Measurements from ENCODE around the gene MYRF. TPM values are rescaled to one million over a fixed set of nuclear protein-coding genes. Genes with fewer than 3 reads are reported as not detected.

The MYRF gene
- total and polyA plus RNA-seq, 2 of the 13 experiments (the other 11 are each of a cell fraction or from before 2014, with no cell fraction given), result 10.2 to 25.9 TPM

- TF ChIP-seq ZSCAN30 (CRISPR knock-in tag; IDR thresholded peaks at IDR 0.05) (0 out of 2 replicates have a peak, but pooled peaks have one; percentile 62), HDAC2 (CRISPR knock-in tag; IDR thresholded peaks at IDR 0.05) (peak; percentile 84), SOX6 (IDR thresholded peaks at IDR 0.05) (no peak), SOX6 (CRISPR knock-in tag; IDR thresholded peaks at IDR 0.05) (peak; percentile 93), WIZ (CRISPR knock-in tag; IDR thresholded peaks at IDR 0.05) (no peak), ZFP82 (CRISPR knock-in tag; IDR thresholded peaks at IDR 0.05; ENCODE audit: borderline replicate concordance) (peak; percentile 75; the same call in 1 of the 2 replicates), ZNF224 (CRISPR knock-in tag; IDR thresholded peaks at IDR 0.05) (no peak), NR2F2 (IDR thresholded peaks at IDR 0.05; ENCODE audit: borderline replicate concordance, low read depth) (no peak; the same call in 1 of the 2 replicates), SUZ12 (IDR thresholded peaks at IDR 0.05; ENCODE audit: low read depth, low read length) (peak; percentile 31; the same call in 1 of the 2 replicates), TP53 (CRISPR knock-in tag; conservative IDR thresholded peaks at IDR 0.05) (no peak), ZNF331 (CRISPR knock-in tag; IDR thresholded peaks at IDR 0.05) (0 out of 2 replicates have a peak, but pooled peaks have one; percentile 30), YEATS2 (CRISPR knock-in tag; IDR thresholded peaks at IDR 0.05; ENCODE audit: borderline replicate concordance) (peak; percentile 40; the same call in 1 of the 2 replicates), RNF2 (conservative IDR thresholded peaks at IDR 0.05; ENCODE audit: low read depth) (no peak), ZNF350 (CRISPR knock-in tag; IDR thresholded peaks at IDR 0.05; ENCODE audit: borderline replicate concordance, low read depth) (peak; percentile 67)
- TF ChIP-seq, protein P1, sequence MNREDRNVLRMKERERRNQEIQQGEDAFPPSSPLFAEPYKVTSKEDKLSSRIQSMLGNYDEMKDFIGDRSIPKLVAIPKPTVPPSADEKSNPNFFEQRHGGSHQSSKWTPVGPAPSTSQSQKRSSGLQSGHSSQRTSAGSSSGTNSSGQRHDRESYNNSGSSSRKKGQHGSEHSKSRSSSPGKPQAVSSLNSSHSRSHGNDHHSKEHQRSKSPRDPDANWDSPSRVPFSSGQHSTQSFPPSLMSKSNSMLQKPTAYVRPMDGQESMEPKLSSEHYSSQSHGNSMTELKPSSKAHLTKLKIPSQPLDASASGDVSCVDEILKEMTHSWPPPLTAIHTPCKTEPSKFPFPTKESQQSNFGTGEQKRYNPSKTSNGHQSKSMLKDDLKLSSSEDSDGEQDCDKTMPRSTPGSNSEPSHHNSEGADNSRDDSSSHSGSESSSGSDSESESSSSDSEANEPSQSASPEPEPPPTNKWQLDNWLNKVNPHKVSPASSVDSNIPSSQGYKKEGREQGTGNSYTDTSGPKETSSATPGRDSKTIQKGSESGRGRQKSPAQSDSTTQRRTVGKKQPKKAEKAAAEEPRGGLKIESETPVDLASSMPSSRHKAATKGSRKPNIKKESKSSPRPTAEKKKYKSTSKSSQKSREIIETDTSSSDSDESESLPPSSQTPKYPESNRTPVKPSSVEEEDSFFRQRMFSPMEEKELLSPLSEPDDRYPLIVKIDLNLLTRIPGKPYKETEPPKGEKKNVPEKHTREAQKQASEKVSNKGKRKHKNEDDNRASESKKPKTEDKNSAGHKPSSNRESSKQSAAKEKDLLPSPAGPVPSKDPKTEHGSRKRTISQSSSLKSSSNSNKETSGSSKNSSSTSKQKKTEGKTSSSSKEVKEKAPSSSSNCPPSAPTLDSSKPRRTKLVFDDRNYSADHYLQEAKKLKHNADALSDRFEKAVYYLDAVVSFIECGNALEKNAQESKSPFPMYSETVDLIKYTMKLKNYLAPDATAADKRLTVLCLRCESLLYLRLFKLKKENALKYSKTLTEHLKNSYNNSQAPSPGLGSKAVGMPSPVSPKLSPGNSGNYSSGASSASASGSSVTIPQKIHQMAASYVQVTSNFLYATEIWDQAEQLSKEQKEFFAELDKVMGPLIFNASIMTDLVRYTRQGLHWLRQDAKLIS (CRISPR knock-in tag; IDR thresholded peaks at IDR 0.05), result no peak
- TF ChIP-seq, protein P2, sequence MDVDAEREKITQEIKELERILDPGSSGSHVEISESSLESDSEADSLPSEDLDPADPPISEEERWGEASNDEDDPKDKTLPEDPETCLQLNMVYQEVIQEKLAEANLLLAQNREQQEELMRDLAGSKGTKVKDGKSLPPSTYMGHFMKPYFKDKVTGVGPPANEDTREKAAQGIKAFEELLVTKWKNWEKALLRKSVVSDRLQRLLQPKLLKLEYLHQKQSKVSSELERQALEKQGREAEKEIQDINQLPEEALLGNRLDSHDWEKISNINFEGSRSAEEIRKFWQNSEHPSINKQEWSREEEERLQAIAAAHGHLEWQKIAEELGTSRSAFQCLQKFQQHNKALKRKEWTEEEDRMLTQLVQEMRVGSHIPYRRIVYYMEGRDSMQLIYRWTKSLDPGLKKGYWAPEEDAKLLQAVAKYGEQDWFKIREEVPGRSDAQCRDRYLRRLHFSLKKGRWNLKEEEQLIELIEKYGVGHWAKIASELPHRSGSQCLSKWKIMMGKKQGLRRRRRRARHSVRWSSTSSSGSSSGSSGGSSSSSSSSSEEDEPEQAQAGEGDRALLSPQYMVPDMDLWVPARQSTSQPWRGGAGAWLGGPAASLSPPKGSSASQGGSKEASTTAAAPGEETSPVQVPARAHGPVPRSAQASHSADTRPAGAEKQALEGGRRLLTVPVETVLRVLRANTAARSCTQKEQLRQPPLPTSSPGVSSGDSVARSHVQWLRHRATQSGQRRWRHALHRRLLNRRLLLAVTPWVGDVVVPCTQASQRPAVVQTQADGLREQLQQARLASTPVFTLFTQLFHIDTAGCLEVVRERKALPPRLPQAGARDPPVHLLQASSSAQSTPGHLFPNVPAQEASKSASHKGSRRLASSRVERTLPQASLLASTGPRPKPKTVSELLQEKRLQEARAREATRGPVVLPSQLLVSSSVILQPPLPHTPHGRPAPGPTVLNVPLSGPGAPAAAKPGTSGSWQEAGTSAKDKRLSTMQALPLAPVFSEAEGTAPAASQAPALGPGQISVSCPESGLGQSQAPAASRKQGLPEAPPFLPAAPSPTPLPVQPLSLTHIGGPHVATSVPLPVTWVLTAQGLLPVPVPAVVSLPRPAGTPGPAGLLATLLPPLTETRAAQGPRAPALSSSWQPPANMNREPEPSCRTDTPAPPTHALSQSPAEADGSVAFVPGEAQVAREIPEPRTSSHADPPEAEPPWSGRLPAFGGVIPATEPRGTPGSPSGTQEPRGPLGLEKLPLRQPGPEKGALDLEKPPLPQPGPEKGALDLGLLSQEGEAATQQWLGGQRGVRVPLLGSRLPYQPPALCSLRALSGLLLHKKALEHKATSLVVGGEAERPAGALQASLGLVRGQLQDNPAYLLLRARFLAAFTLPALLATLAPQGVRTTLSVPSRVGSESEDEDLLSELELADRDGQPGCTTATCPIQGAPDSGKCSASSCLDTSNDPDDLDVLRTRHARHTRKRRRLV (CRISPR knock-in tag; IDR thresholded peaks at IDR 0.05), result 0 out of 2 replicates have a peak, but pooled peaks have one; percentile 35
- TF ChIP-seq, protein P3, sequence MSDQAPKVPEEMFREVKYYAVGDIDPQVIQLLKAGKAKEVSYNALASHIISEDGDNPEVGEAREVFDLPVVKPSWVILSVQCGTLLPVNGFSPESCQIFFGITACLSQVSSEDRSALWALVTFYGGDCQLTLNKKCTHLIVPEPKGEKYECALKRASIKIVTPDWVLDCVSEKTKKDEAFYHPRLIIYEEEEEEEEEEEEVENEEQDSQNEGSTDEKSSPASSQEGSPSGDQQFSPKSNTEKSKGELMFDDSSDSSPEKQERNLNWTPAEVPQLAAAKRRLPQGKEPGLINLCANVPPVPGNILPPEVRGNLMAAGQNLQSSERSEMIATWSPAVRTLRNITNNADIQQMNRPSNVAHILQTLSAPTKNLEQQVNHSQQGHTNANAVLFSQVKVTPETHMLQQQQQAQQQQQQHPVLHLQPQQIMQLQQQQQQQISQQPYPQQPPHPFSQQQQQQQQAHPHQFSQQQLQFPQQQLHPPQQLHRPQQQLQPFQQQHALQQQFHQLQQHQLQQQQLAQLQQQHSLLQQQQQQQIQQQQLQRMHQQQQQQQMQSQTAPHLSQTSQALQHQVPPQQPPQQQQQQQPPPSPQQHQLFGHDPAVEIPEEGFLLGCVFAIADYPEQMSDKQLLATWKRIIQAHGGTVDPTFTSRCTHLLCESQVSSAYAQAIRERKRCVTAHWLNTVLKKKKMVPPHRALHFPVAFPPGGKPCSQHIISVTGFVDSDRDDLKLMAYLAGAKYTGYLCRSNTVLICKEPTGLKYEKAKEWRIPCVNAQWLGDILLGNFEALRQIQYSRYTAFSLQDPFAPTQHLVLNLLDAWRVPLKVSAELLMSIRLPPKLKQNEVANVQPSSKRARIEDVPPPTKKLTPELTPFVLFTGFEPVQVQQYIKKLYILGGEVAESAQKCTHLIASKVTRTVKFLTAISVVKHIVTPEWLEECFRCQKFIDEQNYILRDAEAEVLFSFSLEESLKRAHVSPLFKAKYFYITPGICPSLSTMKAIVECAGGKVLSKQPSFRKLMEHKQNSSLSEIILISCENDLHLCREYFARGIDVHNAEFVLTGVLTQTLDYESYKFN (CRISPR knock-in tag; conservative IDR thresholded peaks at IDR 0.05), result peak; percentile 96
Measured at GRCh38 chr11:61756452-61757212, 4.2 kb downstream of the MYRF start (continued).

Measured in HepG2 (cell line).